ENCODE measurements around the gene CSPG4.

GRCh38 chr15:75651810-75652543, 60.7 kb downstream of the CSPG4 start:
- TF ChIP-seq POLR2A (IDR thresholded peaks at IDR 0.05; ENCODE audit: low read depth, low read length) (0 out of 2 replicates have a peak, but pooled peaks have one; percentile 25), RFX5 (IDR thresholded peaks at IDR 0.05; ENCODE audit: low read depth, low read length) (no peak), RAD21 (IDR thresholded peaks at IDR 0.05; ENCODE audit: low read length) (no peak), CTCF (conservative IDR thresholded peaks at IDR 0.05; ENCODE audit: low read depth, low read length) (no peak), MAFK (IDR thresholded peaks at IDR 0.05; ENCODE audit: low read depth, low read length) (no peak), CEBPB (IDR thresholded peaks at IDR 0.05; ENCODE audit: low read depth, low read length) (no peak), BHLHE40 (IDR thresholded peaks at IDR 0.05; ENCODE audit: low read depth, low read length) (no peak), ELK1 (IDR thresholded peaks at IDR 0.05; ENCODE audit: borderline replicate concordance, low read depth, low read length) (no peak)

Data from IMR-90 (cell line).